Smooth muscle cell of the pulmonary artery (primary cell): ENCODE data around the gene TEX35. TPM values are rescaled to one million over a fixed set of nuclear protein-coding genes. Genes with fewer than 3 reads are reported as not detected.

Experiments
- total RNA-seq: library from RNA; depleted of rRNA; stranded (reverse); fragments of >200 nt; gene quantifications from 2 replicates; pipeline ENCODE4 v1.2.3, GENCODE V29; 2014

Gene TEX35
- not detected in 2 replicates for total RNA-seq

DNA sequence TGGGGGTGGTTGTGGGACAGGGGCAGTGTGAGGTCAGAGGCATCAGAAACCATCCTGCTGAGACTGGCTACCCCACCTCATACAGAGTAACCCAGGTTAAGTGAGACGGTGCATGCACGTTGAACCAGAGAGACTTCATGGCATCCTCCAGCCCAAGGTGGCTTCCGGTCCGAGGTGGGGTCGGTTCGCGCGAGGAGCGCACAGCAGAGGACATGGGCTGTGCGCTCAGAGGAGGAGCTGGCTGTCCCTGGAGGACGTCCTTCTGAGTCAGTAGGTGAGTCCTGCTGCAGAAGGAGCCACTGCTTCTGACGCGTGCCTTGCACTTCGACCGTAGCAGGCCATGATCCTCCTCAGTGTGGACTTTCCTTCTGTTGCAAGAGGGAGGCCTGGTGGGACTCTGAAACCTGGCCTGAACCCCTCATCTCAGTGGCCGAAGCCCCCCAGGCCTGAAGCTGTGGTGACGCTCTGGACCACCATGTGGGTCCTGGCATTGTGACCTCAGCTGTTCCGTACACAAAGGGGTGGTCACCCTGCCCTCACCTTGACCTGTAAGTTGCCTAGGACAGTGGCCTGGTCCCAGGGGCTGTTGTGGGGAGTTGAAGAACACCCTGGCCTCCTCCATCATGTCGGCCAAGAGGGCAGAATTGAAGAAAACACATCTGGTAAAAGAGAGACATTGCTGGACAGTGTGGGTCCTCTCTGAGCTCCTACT is at the start of gene TEX35:
Gene TEX35, plus strand, starts transcription at position 544 of the 712 bp plus-strand sequence. Its CDS starts 80 bp downstream, at position 624.

DNA sequence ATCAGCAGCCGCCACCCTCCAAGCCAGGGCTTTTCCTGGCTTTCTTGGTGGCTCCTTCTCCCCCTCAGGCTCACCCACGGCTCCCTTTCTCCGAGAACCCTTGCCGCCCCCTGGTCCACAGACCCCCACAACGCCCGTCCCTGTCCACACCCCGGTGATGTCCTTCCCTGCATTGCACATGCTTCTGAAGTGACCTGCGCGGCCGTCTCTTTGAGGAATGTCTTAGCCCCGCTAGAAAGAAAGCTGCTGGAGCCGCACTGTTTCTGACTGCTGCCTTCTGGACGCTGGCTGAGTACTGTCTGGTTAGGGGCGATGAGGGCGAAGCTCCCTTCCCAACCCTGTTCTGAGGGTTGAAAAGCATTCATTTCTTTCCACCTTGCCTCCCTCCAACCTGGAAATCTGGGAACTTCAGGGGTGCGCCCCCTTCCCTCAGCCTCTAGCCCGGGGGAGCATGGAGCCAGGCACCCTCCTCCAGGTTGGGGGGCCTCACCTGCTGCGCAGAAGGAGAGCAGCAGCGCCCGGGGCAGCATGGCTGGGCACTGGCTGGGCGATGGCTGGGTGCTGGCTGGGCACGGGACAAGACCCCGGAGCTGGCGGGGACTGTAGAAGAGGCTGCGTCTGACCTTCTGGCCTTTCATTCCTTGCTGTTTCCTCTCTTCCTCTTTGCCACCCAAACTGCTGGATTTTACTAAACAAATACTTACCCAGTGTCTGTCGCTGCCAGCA is 16.3 kb upstream of the TEX35 start, which contains the start of gene CLEC20A:
Gene CLEC20A, minus strand, starts transcription at position 555 of the 726 bp plus-strand sequence. Its CDS starts 25 bp downstream, at position 530.

Other genes starting within 250 kb of the TEX35 start
- not detected in 2 replicates for gene CLEC20A, start 16.1 kb upstream of the TEX35 start, total RNA-seq
- 15.3 and 40.1 TPM in 2 replicates for gene RALGPS2, start 212.1 kb downstream of the TEX35 start, total RNA-seq